Stimulated activated CD4-positive, alpha-beta T cell treated with anti-CD3 and anti-CD28 coated beads, Interleukin-2, amount 100 ng/mL, for 4 hours (primary cell): ENCODE data around the gene ANKRD11.
"Not testable (repeated sequence)": the region's sequence is repeated elsewhere in the genome, so short reads cannot be mapped to it uniquely, and the experiment has no call there.

ENCODE experiments used
- DNase-seq: peaks from one replicate; pipeline ENCODE4 v3.0.0-alpha.2; 2020; ENCODE audit warnings: low read depth

The ANKRD11 gene

GRCh38 chr16:89314854-89315253, 175.5 kb downstream of the ANKRD11 start:
- no peak for DNase-seq

GRCh38 chr16:89314357-89314756, 176.0 kb downstream of the ANKRD11 start:
- no peak for DNase-seq

- no peak for DNase-seq
These were observed 176.8 kb downstream of the ANKRD11 start for GRCh38 chr16:89313583-89313982.

- no peak for DNase-seq
These were observed 177.6 kb downstream of the ANKRD11 start for GRCh38 chr16:89312598-89313299.

GRCh38 chr16:89312194-89312593, 178.2 kb downstream of the ANKRD11 start:
- DNase-seq = no peak

GRCh38 chr16:89311636-89312035, 178.7 kb downstream of the ANKRD11 start:
- no peak for DNase-seq

- no peak for DNase-seq
These were observed 180.8 kb downstream of the ANKRD11 start for GRCh38 chr16:89309438-89310122.

GRCh38 chr16:89308391-89309333, 181.7 kb downstream of the ANKRD11 start:
- DNase-seq = no peak

- no peak for DNase-seq
These were observed 182.9 kb downstream of the ANKRD11 start for GRCh38 chr16:89307421-89307805.

- DNase-seq = not testable (repeated sequence)
These were observed 183.6 kb downstream of the ANKRD11 start for GRCh38 chr16:89306457-89307420.

- DNase-seq = no peak
These were observed 185.2 kb downstream of the ANKRD11 start for GRCh38 chr16:89304941-89305705.

GRCh38 chr16:89304181-89304851, 186.0 kb downstream of the ANKRD11 start:
- no peak for DNase-seq

GRCh38 chr16:89303617-89304016, 186.7 kb downstream of the ANKRD11 start:
- DNase-seq = no peak

GRCh38 chr16:89300976-89301360, 189.4 kb downstream of the ANKRD11 start:
- DNase-seq = no peak

GRCh38 chr16:89300311-89300975, 189.9 kb downstream of the ANKRD11 start:
- DNase-seq = no peak

GRCh38 chr16:89299357-89300111, 190.8 kb downstream of the ANKRD11 start:
- DNase-seq = not testable (repeated sequence)

- DNase-seq = no peak
These were observed 191.6 kb downstream of the ANKRD11 start for GRCh38 chr16:89298623-89299225.

GRCh38 chr16:89297910-89298545, 192.3 kb downstream of the ANKRD11 start:
- DNase-seq = no peak
